Stomach smooth muscle (tissue), 2 donors: ENCODE data around the gene AGAP1.

Experiments used
- H3K27ac ChIP-seq: one replicate; pipeline ENCODE4 v1.7.0; 2013; ENCODE audit warnings: mild to moderate bottlenecking, low read length, inconsistent platforms
- H3K27me3 ChIP-seq, 2 donors: one replicate each; pipeline ENCODE4 v1.7.0; 2013; ENCODE audit warnings: low read length in 2 of 2; ENCODE audit not compliant: insufficient read depth in 2 of 2, control insufficient read depth in 1 of 2
- H3K36me3 ChIP-seq, 2 donors: one replicate each; pipeline ENCODE4 v1.7.0; 2013; ENCODE audit warnings: low read length in 2 of 2; ENCODE audit not compliant: control insufficient read depth in 2 of 2, insufficient read depth in 2 of 2
- H3K4me1 ChIP-seq: one replicate; pipeline ENCODE4 v1.7.0; 2013; ENCODE audit warnings: low read length; ENCODE audit not compliant: control insufficient read depth, insufficient read depth
- H3K4me3 ChIP-seq, 2 donors: one replicate each; pipeline ENCODE4 v1.7.0; 2013; ENCODE audit warnings: low read length in 2 of 2
- H3K9ac ChIP-seq, 2 donors: one replicate each; pipeline ENCODE4 v1.7.0; 2013; ENCODE audit warnings: low read length in 2 of 2, mild to moderate bottlenecking in 1 of 2
- H3K9me3 ChIP-seq, 2 donors: one replicate each; pipeline ENCODE4 v1.7.0; 2013; ENCODE audit warnings: low read length in 2 of 2; ENCODE audit not compliant: control insufficient read depth in 2 of 2
- donor health status: healthy.
- donor health status: Pancreatic carcinoma.

The AGAP1 gene

DNA sequence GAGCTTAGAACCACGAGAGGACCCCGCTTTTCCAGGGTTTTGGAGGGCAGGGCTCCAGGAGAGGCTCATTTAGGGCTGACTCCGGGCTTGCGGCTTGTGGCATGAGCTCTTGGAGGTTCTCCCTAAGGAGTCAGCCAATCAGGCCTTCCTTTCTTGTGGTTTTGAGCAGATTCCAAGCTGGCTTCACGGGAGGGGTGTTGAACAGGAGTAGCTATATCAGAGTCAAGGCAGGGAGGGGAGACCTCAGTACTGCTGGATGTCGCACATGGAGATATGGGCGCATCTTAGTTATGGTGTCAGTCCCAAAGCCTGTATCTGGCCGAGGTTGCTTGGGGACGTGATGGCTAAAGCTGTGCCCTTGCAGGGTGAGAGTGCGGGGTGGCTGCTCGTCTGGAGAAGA, 98.6 kb downstream of the AGAP1 start:
- no peak overlapping the region for H3K27ac ChIP-seq
- H3K9me3 ChIP-seq, result no peaks in the 10 kb centered on the region
- H3K9ac ChIP-seq, result no peak overlapping the region
- H3K36me3 ChIP-seq, result no peaks in the 10 kb centered on the region
- H3K27me3 ChIP-seq, result no peaks in the 10 kb centered on the region
- no peak overlapping the region for H3K4me3 ChIP-seq
- H3K4me1 ChIP-seq, result peaks cover 10% of the 10 kb centered on the region

DNA sequence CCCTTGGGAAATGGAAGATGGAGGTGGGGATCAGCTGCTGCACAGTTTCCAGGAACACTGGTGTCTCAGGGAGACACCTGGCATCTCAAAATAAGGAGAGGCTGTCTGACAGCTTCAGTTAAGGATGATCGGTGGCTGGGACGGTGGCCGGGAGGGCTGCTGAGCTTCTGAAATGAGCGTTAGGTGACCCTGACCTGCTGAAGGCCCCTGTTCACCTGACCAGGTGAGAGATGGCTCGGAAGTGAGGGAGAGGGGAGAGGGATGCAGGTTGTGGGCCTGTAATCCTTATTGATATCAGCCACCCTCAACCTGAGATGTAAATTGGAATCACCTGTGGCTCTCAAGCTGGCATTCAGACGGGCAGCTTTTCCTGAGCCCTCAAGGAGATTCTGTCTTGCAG, 99.0 kb downstream of the AGAP1 start:
- no peak overlapping the region for H3K9ac ChIP-seq
- H3K4me3 ChIP-seq, result no peak overlapping the region
- H3K4me1 ChIP-seq, result peaks cover 10% of the 10 kb centered on the region
- no peaks in the 10 kb centered on the region for H3K27me3 ChIP-seq
- no peaks in the 10 kb centered on the region for H3K9me3 ChIP-seq
- H3K27ac ChIP-seq, result no peak overlapping the region
- no peaks in the 10 kb centered on the region for H3K36me3 ChIP-seq

DNA sequence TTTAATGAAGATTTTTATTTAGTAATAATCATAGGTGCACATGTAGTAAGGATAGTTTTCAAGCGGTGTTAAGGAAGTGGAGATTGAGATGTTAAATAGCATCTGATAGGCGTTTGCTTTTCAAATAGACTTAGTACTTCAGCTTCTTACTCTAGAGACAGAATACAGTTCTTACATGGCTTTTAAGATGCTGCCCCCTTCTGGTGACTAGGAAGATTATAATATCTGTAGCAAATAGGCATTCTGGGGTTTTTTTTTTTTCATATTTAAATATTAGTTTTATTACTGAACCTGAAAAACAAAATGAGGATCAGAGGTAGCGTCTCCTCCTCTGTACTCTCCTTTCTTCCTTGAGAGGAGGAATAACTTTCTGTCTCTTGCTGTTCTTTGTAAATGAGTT, 100.2 kb downstream of the AGAP1 start:
- peaks cover 13% of the 10 kb centered on the region for H3K4me1 ChIP-seq
- H3K36me3 ChIP-seq, result no peaks in the 10 kb centered on the region
- H3K4me3 ChIP-seq, result no peak overlapping the region
- no peaks in the 10 kb centered on the region for H3K27me3 ChIP-seq
- no peak overlapping the region for H3K27ac ChIP-seq
- H3K9ac ChIP-seq, result no peak overlapping the region
- no peaks in the 10 kb centered on the region for H3K9me3 ChIP-seq

DNA sequence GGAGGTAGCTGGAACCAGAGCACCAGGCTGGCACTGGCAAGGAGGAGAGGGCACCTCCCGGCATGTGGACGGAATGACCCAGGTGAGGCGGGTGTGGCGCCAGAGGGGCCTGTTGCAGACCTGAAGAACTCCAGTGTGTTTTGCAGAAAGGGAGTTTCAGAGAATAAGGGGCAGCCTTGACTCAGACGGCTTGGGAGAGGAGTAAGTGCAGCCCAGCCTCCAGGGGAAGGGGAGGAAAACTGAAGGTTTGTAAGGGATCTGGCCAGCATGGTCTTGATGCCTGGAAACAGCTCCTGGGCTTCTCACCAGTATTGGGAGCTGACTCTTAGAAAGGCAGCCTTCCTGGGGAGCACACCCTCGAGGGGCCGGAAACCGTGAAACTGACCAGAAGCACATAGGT, 101.1 kb downstream of the AGAP1 start:
- no peaks in the 10 kb centered on the region for H3K9me3 ChIP-seq
- H3K27ac ChIP-seq, result no peak overlapping the region

DNA sequence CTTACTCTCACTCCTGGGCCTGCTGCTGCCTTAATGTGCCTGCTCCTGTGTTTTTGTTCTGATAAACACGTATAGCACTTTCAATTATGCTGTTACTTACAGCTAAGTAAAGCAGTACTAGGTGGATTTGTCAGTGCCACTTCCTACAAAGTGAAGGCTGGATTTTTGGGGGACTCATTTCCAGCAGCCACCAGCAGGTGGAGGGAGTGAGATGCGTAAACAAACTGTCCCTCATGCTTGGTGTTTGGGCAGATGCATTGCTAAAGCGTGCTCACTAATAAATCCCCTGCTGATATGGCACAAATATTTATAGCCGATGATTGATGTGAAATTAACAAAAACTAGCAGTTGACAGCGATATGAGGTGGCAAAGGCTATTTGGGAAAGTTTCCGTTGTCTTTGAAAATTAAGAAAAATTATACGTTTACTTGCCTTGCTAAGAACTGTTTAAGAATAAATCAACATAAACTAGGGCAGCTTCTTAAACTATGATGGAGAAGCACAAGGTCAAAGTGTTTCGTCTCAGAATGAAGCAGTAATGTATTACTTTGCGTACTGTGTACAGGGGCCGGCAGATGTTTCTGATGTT, 101.7 kb downstream of the AGAP1 start:
- Histone ChIP-seq H3K27me3 (no peaks in the 10 kb centered on the region), H3K27ac (no peak overlapping the region), H3K9me3 (no peaks in the 10 kb centered on the region), H3K4me1 (peaks cover 18% of the 10 kb centered on the region), H3K36me3 (no peaks in the 10 kb centered on the region), H3K9ac (no peak overlapping the region), H3K4me3 (no peak overlapping the region)

More for the DNA sequence above, 101.1 kb downstream of the AGAP1 start:
- Histone ChIP-seq H3K4me1 (peaks cover 13% of the 10 kb centered on the region), H3K4me3 (no peak overlapping the region), H3K36me3 (no peaks in the 10 kb centered on the region), H3K9ac (no peak overlapping the region), H3K27me3 (no peaks in the 10 kb centered on the region)

DNA sequence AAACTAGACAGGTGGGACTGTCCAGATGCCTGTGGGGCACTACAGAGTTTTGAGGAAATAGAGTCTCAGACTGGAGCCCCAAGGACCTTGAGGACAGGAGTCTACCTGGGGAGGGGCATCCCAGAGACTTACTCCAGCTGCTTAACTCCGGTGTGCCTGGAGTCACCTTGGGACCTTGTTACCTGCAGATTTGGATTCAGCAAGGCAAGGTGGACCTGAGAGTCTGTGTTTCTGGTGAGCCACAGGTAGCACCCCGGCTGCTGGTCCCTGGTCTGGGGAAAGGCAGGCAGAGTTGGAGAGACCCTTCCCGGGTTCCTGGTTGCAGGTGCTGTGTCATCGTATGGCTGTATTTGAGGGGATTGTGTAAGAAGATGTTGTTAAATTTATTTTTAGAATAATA, 102.4 kb downstream of the AGAP1 start:
- Histone ChIP-seq H3K4me3 (no peak overlapping the region), H3K9ac (no peak overlapping the region), H3K9me3 (no peaks in the 10 kb centered on the region), H3K27me3 (no peaks in the 10 kb centered on the region), H3K4me1 (peaks cover 20% of the 10 kb centered on the region), H3K27ac (no peak overlapping the region), H3K36me3 (no peaks in the 10 kb centered on the region)

DNA sequence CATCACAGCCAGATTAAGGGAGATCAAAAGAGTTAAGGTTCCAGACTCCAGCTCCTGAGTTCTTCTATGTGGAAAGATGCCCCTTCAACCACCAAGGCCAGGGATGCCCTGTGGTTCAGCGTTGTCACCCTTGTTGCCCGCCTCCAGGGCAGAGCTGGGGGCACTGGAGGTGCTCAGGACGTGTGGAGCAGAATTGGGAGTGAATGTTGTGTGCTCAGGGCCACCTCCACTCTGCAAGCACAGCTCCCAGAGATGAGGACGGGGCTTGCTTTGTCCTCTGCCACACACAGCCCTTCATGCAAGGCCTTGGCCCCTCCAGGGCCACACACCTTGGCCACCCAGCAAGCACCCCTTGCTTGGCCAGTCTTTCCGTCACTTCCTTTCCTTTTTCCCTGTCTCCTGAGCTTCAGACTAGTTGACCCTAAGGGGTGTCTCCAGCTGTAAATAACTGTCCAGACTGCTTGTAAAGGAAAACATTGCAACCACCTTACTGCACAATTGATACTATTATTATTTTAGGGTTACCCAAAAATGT, 103.3 kb downstream of the AGAP1 start:
- no peak overlapping the region for H3K4me3 ChIP-seq
- peaks cover 24% of the 10 kb centered on the region for H3K4me1 ChIP-seq
- no peaks in the 10 kb centered on the region for H3K9me3 ChIP-seq
- no peak overlapping the region for H3K27ac ChIP-seq
- H3K27me3 ChIP-seq, result no peaks in the 10 kb centered on the region
- no peak overlapping the region for H3K9ac ChIP-seq
- H3K36me3 ChIP-seq, result no peaks in the 10 kb centered on the region

DNA sequence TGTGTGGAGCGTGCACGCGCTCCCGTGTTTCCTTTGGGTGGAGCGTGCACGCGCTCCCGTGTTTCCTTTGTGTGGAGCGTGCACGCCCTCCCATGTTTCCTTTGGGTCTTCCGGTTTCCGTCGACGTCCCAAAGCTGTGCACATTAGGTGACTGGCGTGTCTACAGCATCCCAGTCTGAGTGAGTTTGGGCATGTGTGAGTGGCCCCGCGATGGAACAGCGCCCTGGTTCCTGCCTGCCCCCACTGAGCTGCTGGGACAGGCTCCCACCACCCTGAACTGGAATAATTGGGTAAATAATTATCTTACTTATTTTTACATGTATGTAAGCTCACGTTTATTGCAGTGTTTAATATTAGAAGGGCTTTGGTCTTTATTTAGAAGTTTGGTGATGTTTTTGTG, 104.2 kb downstream of the AGAP1 start:
- no peaks in the 10 kb centered on the region for H3K36me3 ChIP-seq
- no peaks in the 10 kb centered on the region for H3K27me3 ChIP-seq
- no peaks in the 10 kb centered on the region for H3K9me3 ChIP-seq
- peaks cover 24% of the 10 kb centered on the region for H3K4me1 ChIP-seq
- no peak overlapping the region for H3K4me3 ChIP-seq
- H3K27ac ChIP-seq, result no peak overlapping the region
- no peak overlapping the region for H3K9ac ChIP-seq

DNA sequence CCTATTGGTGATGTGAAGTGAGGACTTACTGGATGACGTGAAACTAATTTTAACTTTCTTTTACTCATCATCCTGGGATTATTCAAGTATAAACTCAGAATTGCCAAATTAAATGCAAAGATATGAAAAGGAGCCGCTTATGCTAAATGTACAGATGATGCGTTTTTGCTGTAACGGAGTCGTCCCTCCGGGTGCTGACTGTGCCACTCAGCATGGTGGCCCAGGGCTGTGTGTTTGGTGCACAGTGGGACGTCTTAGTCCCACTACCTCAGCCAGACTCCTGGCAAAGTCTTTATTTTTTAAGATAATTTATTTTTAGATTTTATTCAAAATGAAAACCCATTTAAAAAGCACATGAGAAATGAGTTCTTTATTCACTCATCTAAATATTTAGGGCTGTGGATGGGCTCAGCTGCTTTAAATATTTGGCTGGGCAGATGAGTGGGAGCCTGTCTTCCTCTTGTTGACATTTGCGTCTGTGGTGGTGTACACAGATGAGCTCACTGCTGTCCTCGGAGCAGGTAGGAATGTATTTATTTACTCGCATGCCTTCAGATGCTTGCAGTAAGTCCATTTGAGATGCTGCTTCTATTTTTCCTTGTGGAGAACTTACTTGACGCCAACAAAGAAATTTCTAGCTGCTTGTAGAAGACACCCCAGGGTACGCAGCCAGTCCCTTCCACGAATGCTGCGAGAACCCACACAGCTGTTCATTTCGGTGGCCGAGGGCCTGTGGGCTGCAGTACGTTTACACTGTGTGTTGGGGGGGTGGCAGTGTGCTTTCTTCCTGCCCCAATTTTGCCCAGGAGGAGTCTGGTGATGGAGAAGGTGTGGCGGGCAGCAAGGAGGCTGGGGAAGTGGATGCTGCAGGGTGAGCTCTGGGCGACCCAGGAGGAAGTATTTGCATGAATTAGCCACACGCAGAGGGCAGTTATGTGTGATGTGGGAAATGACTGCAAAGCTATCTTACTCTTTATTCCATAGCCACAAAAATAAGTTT, 105.0 kb downstream of the AGAP1 start:
- Histone ChIP-seq H3K4me1 (peaks cover 24% of the 10 kb centered on the region), H3K27ac (no peak overlapping the region), H3K9ac (no peak overlapping the region), H3K4me3 (no peak overlapping the region), H3K9me3 (no peaks in the 10 kb centered on the region), H3K36me3 (no peaks in the 10 kb centered on the region), H3K27me3 (no peaks in the 10 kb centered on the region)

DNA sequence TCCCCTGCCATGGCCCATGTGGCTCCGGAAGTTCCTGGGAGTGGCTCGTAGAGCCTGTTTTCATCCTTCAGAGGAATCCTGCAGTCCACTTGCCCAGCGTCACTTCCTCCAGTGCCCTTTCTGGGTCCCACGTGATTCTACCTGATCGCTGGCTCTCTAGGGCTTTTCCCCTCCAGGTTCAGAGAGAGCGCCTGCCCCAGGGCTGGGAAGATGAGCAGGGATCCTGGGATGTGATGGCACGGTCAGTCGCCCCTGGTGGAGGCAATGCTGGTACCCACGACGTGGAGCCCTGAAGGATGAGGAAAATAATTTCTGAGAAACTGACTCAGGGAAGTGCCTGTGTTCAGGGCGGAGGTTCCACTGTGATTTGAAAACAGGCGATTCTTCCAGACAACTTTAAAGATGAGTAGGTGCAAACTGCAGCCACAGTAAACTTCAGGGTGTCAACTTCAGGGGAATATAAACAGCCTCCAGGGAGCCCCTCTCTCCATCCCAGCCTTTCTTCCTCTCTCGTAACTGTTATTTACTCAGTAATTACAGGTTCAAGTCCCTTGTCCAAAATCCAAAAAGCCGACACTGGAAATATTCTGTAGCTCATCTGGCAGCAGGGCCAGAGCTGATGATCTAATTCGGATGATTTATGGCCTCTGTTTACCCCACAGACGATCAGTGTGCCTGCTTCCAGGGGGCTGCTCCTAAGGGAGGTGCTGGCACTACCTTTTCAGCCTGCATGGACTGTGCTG, 105.9 kb downstream of the AGAP1 start:
- Histone ChIP-seq H3K27me3 (no peaks in the 10 kb centered on the region), H3K9ac (no peak overlapping the region), H3K9me3 (no peaks in the 10 kb centered on the region), H3K36me3 (no peaks in the 10 kb centered on the region), H3K27ac (no peak overlapping the region), H3K4me3 (no peak overlapping the region), H3K4me1 (peaks cover 24% of the 10 kb centered on the region)
